Measurements from ENCODE around the gene ROR1. TPM values are rescaled to one million over a fixed set of nuclear protein-coding genes. Genes with fewer than 3 reads are reported as not detected.

Gene ROR1
- total RNA-seq, 6 experiments from 2014 or later: 0.04 to 0.58 (median 0.37) TPM

GRCh38 chr1:63971557-63971956 is 197.7 kb downstream of the ROR1 start:
- no peaks in the 10 kb centered on the region for H3K4me1 ChIP-seq
- TF ChIP-seq CTCF (IDR thresholded peaks at IDR 0.05) (no peak), POLR2A (IDR thresholded peaks at IDR 0.05) (no peak)
- H3K36me3 ChIP-seq: no peaks in the 10 kb centered on the region
- intact Hi-C loops (cut with DNase I): no loop called here
- ATAC-seq (peak in 1 of 4 donors; percentile 18), DNase-seq (no peak)
- H3K27me3 ChIP-seq: no peaks in the 10 kb centered on the region
- H3K4me3 ChIP-seq: no peak overlapping the region
- no peaks in the 10 kb centered on the region for H3K9me3 ChIP-seq
- WGBS (ENCODE audit: insufficient coverage, low coverage, low lambda C conversion rate, missing lambda C conversion rate): 93% methylated on average over 3 of the region's 3 CpGs
- H3K27ac ChIP-seq: no peak overlapping the region

GRCh38 chr1:63973005-63973419 is 199.2 kb downstream of the ROR1 start:
- Histone ChIP-seq H3K27ac (no peak overlapping the region), H3K4me3 (no peak overlapping the region), H3K36me3 (no peaks in the 10 kb centered on the region), H3K9me3 (no peaks in the 10 kb centered on the region), H3K27me3 (no peaks in the 10 kb centered on the region), H3K4me1 (no peaks in the 10 kb centered on the region)
- no peak for DNase-seq
- no peak for TF ChIP-seq CTCF (IDR thresholded peaks at IDR 0.05)
- no peak for ATAC-seq
- intact Hi-C loops (cut with DNase I): no loop called here
- 79% methylated on average over 4 of the region's 7 CpGs for WGBS (ENCODE audit: insufficient coverage, low coverage, low lambda C conversion rate, missing lambda C conversion rate)

GRCh38 chr1:63974966-63975365 is 201.1 kb downstream of the ROR1 start:
- Histone ChIP-seq H3K36me3 (no peaks in the 10 kb centered on the region), H3K27me3 (no peaks in the 10 kb centered on the region), H3K4me1 (no peaks in the 10 kb centered on the region), H3K4me3 (no peak overlapping the region), H3K9me3 (no peaks in the 10 kb centered on the region), H3K27ac (no peak overlapping the region)
- WGBS (ENCODE audit: insufficient coverage, low coverage, low lambda C conversion rate, missing lambda C conversion rate): 47% methylated on average over 6 of the region's 6 CpGs
- ATAC-seq (no peak), DNase-seq (no peak)
- TF ChIP-seq POLR2A (IDR thresholded peaks at IDR 0.05) (no peak), CTCF (IDR thresholded peaks at IDR 0.05) (no peak)
- intact Hi-C loops (cut with DNase I): no loop called here

- no peak overlapping the region for H3K27ac ChIP-seq
- no peak for DNase-seq
- H3K36me3 ChIP-seq: no peaks in the 10 kb centered on the region
- 65% methylated on average over 6 of the region's 7 CpGs for WGBS (ENCODE audit: insufficient coverage, low coverage, low lambda C conversion rate, missing lambda C conversion rate)
- no peaks in the 10 kb centered on the region for H3K27me3 ChIP-seq
- no peak for ATAC-seq
- no peaks in the 10 kb centered on the region for H3K4me1 ChIP-seq
- no peak for TF ChIP-seq POLR2A (IDR thresholded peaks at IDR 0.05)
- no peak for TF ChIP-seq CTCF (IDR thresholded peaks at IDR 0.05)
- intact Hi-C loops (cut with DNase I): no loop called here
- no peaks in the 10 kb centered on the region for H3K9me3 ChIP-seq
- H3K4me3 ChIP-seq: no peak overlapping the region
These were observed 201.7 kb downstream of the ROR1 start for GRCh38 chr1:63975481-63975880.

- Histone ChIP-seq H3K36me3 (no peaks in the 10 kb centered on the region), H3K9me3 (no peaks in the 10 kb centered on the region), H3K4me3 (no peak overlapping the region), H3K27ac (no peak overlapping the region), H3K4me1 (no peaks in the 10 kb centered on the region), H3K27me3 (no peaks in the 10 kb centered on the region)
- intact Hi-C loops (cut with DNase I): no loop called here
- DNase-seq (no peak), ATAC-seq (no peak)
- TF ChIP-seq CTCF (IDR thresholded peaks at IDR 0.05) (no peak), POLR2A (IDR thresholded peaks at IDR 0.05) (no peak)
- WGBS (ENCODE audit: insufficient coverage, low coverage, low lambda C conversion rate, missing lambda C conversion rate): 63% methylated on average over 1 of the region's 1 CpG
These were observed 202.2 kb downstream of the ROR1 start for GRCh38 chr1:63976006-63976405.

Data from right lobe of liver (tissue), 6 donors.